ENCODE data around the gene WNT7B. TPM values are rescaled to one million over a fixed set of nuclear protein-coding genes. Genes with fewer than 3 reads are reported as not detected.

Gene WNT7B
- polyA plus RNA-seq, 1 experiment, result not detected

- DNase-seq (ENCODE audit: low read depth), result no peak
- CTCF ChIA-PET, result no interaction called here
- H3K36me3 ChIP-seq (ENCODE audit: control insufficient read depth, insufficient read depth, low read length), result no peaks in the 10 kb centered on the region
- POLR2A ChIA-PET, result no interaction called here
- TF ChIP-seq CTCF (IDR thresholded peaks at IDR 0.05; ENCODE audit: insufficient read depth, low read depth, low read length), result no peak
- H3K4me3 ChIP-seq (ENCODE audit: low read depth, low read length), result no peak overlapping the region
- H3K27me3 ChIP-seq (ENCODE audit: control insufficient read depth, insufficient read depth, low read length), result peaks cover 3% of the 10 kb centered on the region; the same call in 1 of the 2 replicates
Observed at GRCh38 chr22:45926433-45926832, 50.5 kb downstream of the WNT7B start.

GRCh38 chr22:45925811-45926351 is 51.1 kb downstream of the WNT7B start:
- Histone ChIP-seq H3K36me3 (ENCODE audit: control insufficient read depth, insufficient read depth, low read length) (no peaks in the 10 kb centered on the region), H3K4me3 (ENCODE audit: low read depth, low read length) (no peak overlapping the region), H3K27me3 (ENCODE audit: control insufficient read depth, insufficient read depth, low read length) (peaks cover 3% of the 10 kb centered on the region; the same call in 1 of the 2 replicates)
- no peak for TF ChIP-seq CTCF (IDR thresholded peaks at IDR 0.05; ENCODE audit: insufficient read depth, low read depth, low read length)
- DNase-seq (ENCODE audit: low read depth), result no peak
- ChIA-PET POLR2A (no interaction called here), CTCF (no interaction called here)

- POLR2A ChIA-PET, result no interaction called here
- H3K4me3 ChIP-seq (ENCODE audit: low read depth, low read length), result no peak overlapping the region
- no peaks in the 10 kb centered on the region for H3K36me3 ChIP-seq (ENCODE audit: control insufficient read depth, insufficient read depth, low read length)
- no peak for TF ChIP-seq CTCF (IDR thresholded peaks at IDR 0.05; ENCODE audit: insufficient read depth, low read depth, low read length)
- no peak for DNase-seq (ENCODE audit: low read depth)
- no peaks in the 10 kb centered on the region for H3K27me3 ChIP-seq (ENCODE audit: control insufficient read depth, insufficient read depth, low read length)
- CTCF ChIA-PET, result interaction anchor here (0.7 to 0.9 kb wide), 2 partner anchors 8 to 9 kb away, joined by 3 to 5 read pairs; no protein-coding TSS in a partner anchor
Observed at GRCh38 chr22:45923835-45924234, 53.1 kb downstream of the WNT7B start.

GRCh38 chr22:45923212-45923611 is 53.8 kb downstream of the WNT7B start:
- no peak for TF ChIP-seq CTCF (IDR thresholded peaks at IDR 0.05; ENCODE audit: insufficient read depth, low read depth, low read length)
- Histone ChIP-seq H3K36me3 (ENCODE audit: control insufficient read depth, insufficient read depth, low read length) (no peaks in the 10 kb centered on the region), H3K27me3 (ENCODE audit: control insufficient read depth, insufficient read depth, low read length) (no peaks in the 10 kb centered on the region), H3K4me3 (ENCODE audit: low read depth, low read length) (no peak overlapping the region)
- CTCF ChIA-PET, result interaction anchor here (0.7 kb wide), 1 partner anchor 8 kb away, joined by 3 read pairs; no protein-coding TSS in a partner anchor
- DNase-seq (ENCODE audit: low read depth), result no peak
- POLR2A ChIA-PET, result no interaction called here

DNA sequence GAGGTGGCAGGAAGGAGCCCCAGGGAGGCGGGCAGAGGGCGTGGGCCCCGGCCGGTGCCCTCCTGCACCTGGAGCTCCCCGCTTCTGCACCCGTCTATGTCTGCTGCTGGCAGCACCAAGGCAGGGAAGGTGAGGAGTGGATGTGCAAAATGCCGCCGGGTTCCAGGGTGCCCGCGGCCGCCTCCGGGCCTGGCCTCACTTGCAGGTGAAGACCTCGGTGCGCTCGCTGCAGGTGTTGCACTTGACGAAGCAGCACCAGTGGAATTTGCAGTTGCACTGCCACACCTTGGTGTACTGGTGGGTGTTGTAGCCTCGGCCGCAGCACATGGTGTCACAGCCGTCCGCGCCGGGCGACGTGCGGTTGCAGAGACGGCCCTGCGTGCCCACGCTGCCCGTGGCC is 54.3 kb downstream of the WNT7B start:
- ChIA-PET POLR2A (no interaction called here), CTCF (no interaction called here)
- Histone ChIP-seq H3K27me3 (ENCODE audit: control insufficient read depth, insufficient read depth, low read length) (no peaks in the 10 kb centered on the region), H3K4me3 (ENCODE audit: low read depth, low read length) (no peak overlapping the region), H3K36me3 (ENCODE audit: control insufficient read depth, insufficient read depth, low read length) (no peaks in the 10 kb centered on the region)
- DNase-seq (ENCODE audit: low read depth), result no peak
- no peak for TF ChIP-seq CTCF (IDR thresholded peaks at IDR 0.05; ENCODE audit: insufficient read depth, low read depth, low read length)
